HepG2 (cell line): Measurements from ENCODE around the gene RRP12. TPM values are rescaled to one million over a fixed set of nuclear protein-coding genes. Genes with fewer than 3 reads are reported as not detected.

ENCODE experiments used
- AGO1 ChIP-seq: fragments of 200-400 bp; formaldehyde crosslinking; IDR thresholded peaks from 2 replicates; pipeline ENCODE4 v1.6.1; 2017; ENCODE audit warnings: mild to moderate bottlenecking, low read depth, low read length, moderate library complexity; ENCODE audit not compliant: poor library complexity, severe bottlenecking
- CHD2 ChIP-seq: IDR thresholded peaks from 2 replicates; pipeline ENCODE4 v1.6.1; 2011; ENCODE audit warnings: low read depth, low read length, improper control_type of control experiment
- DNMT3B ChIP-seq: conservative IDR thresholded peaks from 2 replicates; pipeline ENCODE4 v1.6.1; 2016; ENCODE audit warnings: missing biosample characterization, control low read depth
- NR2F2 ChIP-seq: IDR thresholded peaks from 2 replicates; pipeline ENCODE4 v1.6.1; 2012; ENCODE audit warnings: low read depth, inconsistent platforms, borderline replicate concordance
- RORA ChIP-seq: sonication (generic); formaldehyde crosslinking; IDR thresholded peaks from 2 replicates; pipeline ENCODE4 v1.5.0; 2020; ENCODE audit warnings: mild to moderate bottlenecking, missing genetic modification reagents, moderate library complexity
- RXRA ChIP-seq: sonication (generic); formaldehyde crosslinking; IDR thresholded peaks from 2 replicates; pipeline ENCODE4 v1.5.1; 2020; ENCODE audit warnings: missing genetic modification reagents
- ZFX ChIP-seq: sonication (generic); formaldehyde crosslinking; IDR thresholded peaks from 2 replicates; pipeline ENCODE4 v1.4.0; 2020; ENCODE audit warnings: mild to moderate bottlenecking, low read depth, missing genetic modification reagents, moderate library complexity
- ZNF326 ChIP-seq: sonication (generic); formaldehyde crosslinking; IDR thresholded peaks from 2 replicates; pipeline ENCODE4 v1.4.0; 2020; ENCODE audit warnings: missing genetic modification reagents, borderline replicate concordance
- polyA plus RNA-seq, 8 experiments: library from polyadenylated mRNA; depleted of rRNA in 3 of 8; stranded (reverse) in 7 of 8; unstranded in 1 of 8; fragments of >200 nt; fragmentation: Illumina TruSeq in 4 of 8; extraction: Trizol in 4 of 8; gene quantifications; 2 replicates each; pipeline versions ENCODE4 v1.2.1 to v1.2.3, GENCODE V29; 2011 to 2016; ENCODE audit warnings: low read depth in 4 of 8, missing spikeins in 1 of 8, mixed read lengths in 1 of 8; ENCODE audit not compliant: insufficient read depth in 1 of 8
- total RNA-seq, 5 experiments: library from RNA; depleted of rRNA; stranded (reverse); fragments of >200 nt; fragmentation: Illumina TruSeq; extraction: Trizol; gene quantifications; 2 replicates each; pipeline ENCODE4 v1.2.3, GENCODE V29; 2016; ENCODE audit warnings: low read depth in 1 of 5
- TF ChIP-seq, protein P1 (sequence below): sonication (generic); formaldehyde crosslinking; IDR thresholded peaks from 2 replicates; pipeline ENCODE4 v1.5.0; 2020; ENCODE audit warnings: missing genetic modification reagents, mild to moderate bottlenecking, borderline replicate concordance
- TF ChIP-seq, protein P2 (sequence below): IDR thresholded peaks from 2 replicates; pipeline ENCODE4 v1.6.1; 2016; ENCODE audit warnings: low read depth, control low read depth
- TF ChIP-seq, protein P3 (sequence below): sonication (generic); formaldehyde crosslinking; conservative IDR thresholded peaks from 2 replicates; pipeline ENCODE4 v1.4.0; 2020; ENCODE audit warnings: mild to moderate bottlenecking, missing genetic modification reagents, moderate library complexity
- TF ChIP-seq, protein P4 (sequence below): IDR thresholded peaks from 2 replicates; pipeline ENCODE4 v1.6.1; 2012; ENCODE audit warnings: low read depth, low read length, improper control_type of control experiment
- TF ChIP-seq, protein P5 (sequence below): IDR thresholded peaks from 2 replicates; pipeline ENCODE4 v1.6.1; 2016; ENCODE audit warnings: missing compliant biosample characterization, missing genetic modification reagents, borderline replicate concordance
- TF ChIP-seq, protein P6 (sequence below): sonication (generic); formaldehyde crosslinking; IDR thresholded peaks from 2 replicates; pipeline ENCODE4 v1.4.0; 2020; ENCODE audit warnings: mild to moderate bottlenecking, missing genetic modification reagents

Gene RRP12
- total and polyA plus RNA-seq, 2 of the 13 experiments (the other 11 are each of a cell fraction or from before 2014, with no cell fraction given), result 13.2 to 39.4 TPM

DNA sequence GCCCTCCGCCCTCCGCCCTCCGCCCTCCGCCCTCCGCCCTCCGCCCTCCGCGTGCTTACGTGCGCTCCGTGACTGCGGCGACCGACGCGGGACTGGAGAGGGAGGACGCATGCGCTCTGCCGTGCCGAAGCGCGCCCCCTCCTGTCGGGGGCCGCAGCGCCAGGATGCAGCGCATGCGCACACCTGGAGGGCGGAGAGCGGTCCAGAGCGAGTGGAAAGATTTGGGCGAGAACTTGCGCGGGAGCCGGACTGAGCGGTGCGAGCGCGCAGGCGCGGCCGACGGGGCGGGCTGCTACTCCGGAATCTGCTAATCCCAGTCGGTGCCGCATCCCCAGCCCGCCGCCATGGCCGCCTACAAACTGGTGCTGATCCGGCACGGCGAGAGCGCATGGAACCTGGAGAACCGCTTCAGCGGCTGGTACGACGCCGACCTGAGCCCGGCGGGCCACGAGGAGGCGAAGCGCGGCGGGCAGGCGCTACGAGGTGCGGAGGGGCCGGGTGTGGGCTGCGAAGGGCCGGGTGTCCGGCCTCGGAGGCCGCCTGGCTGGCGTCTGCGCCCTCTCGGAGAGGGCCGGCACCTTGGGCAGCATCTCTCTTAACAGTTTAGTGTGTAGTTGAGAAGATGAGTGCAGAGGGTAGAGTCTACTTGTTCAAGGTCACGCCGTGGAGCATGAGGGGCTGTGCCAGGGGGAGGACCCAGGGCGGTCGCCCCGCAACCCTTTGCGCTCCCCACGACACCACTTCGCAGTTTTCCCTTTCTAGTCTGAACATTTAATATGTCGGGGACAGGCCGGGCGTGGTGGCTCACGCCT, 25.0 kb upstream of the RRP12 start, which contains the start of gene PGAM1 (continued):
- no peak for TF ChIP-seq ZNF326
- TF ChIP-seq, protein P1, sequence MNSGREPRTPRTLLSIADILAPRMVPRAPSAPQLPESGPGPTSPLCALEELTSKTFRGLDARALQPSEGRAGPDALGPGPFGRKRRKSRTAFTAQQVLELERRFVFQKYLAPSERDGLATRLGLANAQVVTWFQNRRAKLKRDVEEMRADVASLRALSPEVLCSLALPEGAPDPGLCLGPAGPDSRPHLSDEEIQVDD (CRISPR knock-in tag), result no peak
- TF ChIP-seq, protein P2, sequence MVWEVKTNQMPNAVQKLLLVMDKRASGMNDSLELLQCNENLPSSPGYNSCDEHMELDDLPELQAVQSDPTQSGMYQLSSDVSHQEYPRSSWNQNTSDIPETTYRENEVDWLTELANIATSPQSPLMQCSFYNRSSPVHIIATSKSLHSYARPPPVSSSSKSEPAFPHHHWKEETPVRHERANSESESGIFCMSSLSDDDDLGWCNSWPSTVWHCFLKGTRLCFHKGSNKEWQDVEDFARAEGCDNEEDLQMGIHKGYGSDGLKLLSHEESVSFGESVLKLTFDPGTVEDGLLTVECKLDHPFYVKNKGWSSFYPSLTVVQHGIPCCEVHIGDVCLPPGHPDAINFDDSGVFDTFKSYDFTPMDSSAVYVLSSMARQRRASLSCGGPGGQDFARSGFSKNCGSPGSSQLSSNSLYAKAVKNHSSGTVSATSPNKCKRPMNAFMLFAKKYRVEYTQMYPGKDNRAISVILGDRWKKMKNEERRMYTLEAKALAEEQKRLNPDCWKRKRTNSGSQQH (CRISPR knock-in tag), result no peak
- TF ChIP-seq RORA (CRISPR knock-in tag), result no peak
- TF ChIP-seq, protein P3, sequence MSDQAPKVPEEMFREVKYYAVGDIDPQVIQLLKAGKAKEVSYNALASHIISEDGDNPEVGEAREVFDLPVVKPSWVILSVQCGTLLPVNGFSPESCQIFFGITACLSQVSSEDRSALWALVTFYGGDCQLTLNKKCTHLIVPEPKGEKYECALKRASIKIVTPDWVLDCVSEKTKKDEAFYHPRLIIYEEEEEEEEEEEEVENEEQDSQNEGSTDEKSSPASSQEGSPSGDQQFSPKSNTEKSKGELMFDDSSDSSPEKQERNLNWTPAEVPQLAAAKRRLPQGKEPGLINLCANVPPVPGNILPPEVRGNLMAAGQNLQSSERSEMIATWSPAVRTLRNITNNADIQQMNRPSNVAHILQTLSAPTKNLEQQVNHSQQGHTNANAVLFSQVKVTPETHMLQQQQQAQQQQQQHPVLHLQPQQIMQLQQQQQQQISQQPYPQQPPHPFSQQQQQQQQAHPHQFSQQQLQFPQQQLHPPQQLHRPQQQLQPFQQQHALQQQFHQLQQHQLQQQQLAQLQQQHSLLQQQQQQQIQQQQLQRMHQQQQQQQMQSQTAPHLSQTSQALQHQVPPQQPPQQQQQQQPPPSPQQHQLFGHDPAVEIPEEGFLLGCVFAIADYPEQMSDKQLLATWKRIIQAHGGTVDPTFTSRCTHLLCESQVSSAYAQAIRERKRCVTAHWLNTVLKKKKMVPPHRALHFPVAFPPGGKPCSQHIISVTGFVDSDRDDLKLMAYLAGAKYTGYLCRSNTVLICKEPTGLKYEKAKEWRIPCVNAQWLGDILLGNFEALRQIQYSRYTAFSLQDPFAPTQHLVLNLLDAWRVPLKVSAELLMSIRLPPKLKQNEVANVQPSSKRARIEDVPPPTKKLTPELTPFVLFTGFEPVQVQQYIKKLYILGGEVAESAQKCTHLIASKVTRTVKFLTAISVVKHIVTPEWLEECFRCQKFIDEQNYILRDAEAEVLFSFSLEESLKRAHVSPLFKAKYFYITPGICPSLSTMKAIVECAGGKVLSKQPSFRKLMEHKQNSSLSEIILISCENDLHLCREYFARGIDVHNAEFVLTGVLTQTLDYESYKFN (CRISPR knock-in tag), result peak; percentile 46; the same call in 1 of the 2 replicates
- TF ChIP-seq RXRA (CRISPR knock-in tag), result peak; percentile 52
- TF ChIP-seq, protein P4, sequence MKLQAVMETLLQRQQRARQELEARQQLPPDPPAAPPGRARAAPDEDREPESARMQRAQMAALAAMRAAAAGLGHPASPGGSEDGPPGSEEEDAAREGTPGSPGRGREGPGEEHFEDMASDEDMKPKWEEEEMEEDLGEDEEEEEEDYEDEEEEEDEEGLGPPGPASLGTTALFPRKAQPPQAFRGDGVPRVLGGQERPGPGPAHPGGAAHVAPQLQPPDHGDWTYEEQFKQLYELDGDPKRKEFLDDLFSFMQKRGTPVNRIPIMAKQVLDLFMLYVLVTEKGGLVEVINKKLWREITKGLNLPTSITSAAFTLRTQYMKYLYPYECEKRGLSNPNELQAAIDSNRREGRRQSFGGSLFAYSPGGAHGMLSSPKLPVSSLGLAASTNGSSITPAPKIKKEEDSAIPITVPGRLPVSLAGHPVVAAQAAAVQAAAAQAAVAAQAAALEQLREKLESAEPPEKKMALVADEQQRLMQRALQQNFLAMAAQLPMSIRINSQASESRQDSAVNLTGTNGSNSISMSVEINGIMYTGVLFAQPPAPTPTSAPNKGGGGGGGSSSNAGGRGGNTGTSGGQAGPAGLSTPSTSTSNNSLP, result no peak
- TF ChIP-seq NR2F2, result no peak
- TF ChIP-seq ZFX, result peak; percentile 66
- TF ChIP-seq, protein P5, sequence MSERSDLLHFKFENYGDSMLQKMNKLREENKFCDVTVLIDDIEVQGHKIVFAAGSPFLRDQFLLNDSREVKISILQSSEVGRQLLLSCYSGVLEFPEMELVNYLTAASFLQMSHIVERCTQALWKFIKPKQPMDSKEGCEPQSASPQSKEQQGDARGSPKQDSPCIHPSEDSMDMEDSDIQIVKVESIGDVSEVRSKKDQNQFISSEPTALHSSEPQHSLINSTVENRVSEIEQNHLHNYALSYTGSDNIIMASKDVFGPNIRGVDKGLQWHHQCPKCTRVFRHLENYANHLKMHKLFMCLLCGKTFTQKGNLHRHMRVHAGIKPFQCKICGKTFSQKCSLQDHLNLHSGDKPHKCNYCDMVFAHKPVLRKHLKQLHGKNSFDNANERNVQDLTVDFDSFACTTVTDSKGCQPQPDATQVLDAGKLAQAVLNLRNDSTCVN (CRISPR knock-in tag), result peak; percentile 56; the same call in 1 of the 2 replicates
- no peak for TF ChIP-seq AGO1
- TF ChIP-seq CHD2, result peak; percentile 63
- TF ChIP-seq DNMT3B (CRISPR knock-in tag), result 0 out of 2 replicates have a peak, but pooled peaks have one; percentile 72
- TF ChIP-seq, protein P6, sequence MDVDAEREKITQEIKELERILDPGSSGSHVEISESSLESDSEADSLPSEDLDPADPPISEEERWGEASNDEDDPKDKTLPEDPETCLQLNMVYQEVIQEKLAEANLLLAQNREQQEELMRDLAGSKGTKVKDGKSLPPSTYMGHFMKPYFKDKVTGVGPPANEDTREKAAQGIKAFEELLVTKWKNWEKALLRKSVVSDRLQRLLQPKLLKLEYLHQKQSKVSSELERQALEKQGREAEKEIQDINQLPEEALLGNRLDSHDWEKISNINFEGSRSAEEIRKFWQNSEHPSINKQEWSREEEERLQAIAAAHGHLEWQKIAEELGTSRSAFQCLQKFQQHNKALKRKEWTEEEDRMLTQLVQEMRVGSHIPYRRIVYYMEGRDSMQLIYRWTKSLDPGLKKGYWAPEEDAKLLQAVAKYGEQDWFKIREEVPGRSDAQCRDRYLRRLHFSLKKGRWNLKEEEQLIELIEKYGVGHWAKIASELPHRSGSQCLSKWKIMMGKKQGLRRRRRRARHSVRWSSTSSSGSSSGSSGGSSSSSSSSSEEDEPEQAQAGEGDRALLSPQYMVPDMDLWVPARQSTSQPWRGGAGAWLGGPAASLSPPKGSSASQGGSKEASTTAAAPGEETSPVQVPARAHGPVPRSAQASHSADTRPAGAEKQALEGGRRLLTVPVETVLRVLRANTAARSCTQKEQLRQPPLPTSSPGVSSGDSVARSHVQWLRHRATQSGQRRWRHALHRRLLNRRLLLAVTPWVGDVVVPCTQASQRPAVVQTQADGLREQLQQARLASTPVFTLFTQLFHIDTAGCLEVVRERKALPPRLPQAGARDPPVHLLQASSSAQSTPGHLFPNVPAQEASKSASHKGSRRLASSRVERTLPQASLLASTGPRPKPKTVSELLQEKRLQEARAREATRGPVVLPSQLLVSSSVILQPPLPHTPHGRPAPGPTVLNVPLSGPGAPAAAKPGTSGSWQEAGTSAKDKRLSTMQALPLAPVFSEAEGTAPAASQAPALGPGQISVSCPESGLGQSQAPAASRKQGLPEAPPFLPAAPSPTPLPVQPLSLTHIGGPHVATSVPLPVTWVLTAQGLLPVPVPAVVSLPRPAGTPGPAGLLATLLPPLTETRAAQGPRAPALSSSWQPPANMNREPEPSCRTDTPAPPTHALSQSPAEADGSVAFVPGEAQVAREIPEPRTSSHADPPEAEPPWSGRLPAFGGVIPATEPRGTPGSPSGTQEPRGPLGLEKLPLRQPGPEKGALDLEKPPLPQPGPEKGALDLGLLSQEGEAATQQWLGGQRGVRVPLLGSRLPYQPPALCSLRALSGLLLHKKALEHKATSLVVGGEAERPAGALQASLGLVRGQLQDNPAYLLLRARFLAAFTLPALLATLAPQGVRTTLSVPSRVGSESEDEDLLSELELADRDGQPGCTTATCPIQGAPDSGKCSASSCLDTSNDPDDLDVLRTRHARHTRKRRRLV (CRISPR knock-in tag), result no peak
